Right atrium auricular region (tissue), 2 donors: ENCODE data around the gene KLK5. TPM values are rescaled to one million over a fixed set of nuclear protein-coding genes. Genes with fewer than 3 reads are reported as not detected.

Experiments
- DNase-seq: peaks from one replicate; pipeline ENCODE4 v3.0.0-alpha.2; 2019; ENCODE audit warnings: low spot score
- H3K27ac ChIP-seq, 2 donors: fragments of 200-600 bp; sonication (generic); 1 replicate in 1 of 2; 2 replicates in 1 of 2; pipeline ENCODE4 v1.5.1; 2016 to 2019
- H3K27me3 ChIP-seq, 2 donors: fragments of 200-600 bp; sonication (generic); one replicate each; pipeline versions ENCODE4 v1.5.1 to v1.6.0; 2017 to 2019
- H3K36me3 ChIP-seq: fragments of 200-600 bp; sonication (generic); one replicate; pipeline ENCODE4 v1.5.1; 2016
- H3K4me1 ChIP-seq, 2 donors: fragments of 200-600 bp; sonication (generic); one replicate each; pipeline versions ENCODE4 v1.5.1 to v1.6.0; 2017 to 2019
- H3K4me3 ChIP-seq, 2 donors: fragments of 200-600 bp; sonication (generic); 1 replicate in 1 of 2; 2 replicates in 1 of 2; pipeline ENCODE4 v1.5.1; 2017 to 2019; ENCODE audit warnings: mild to moderate bottlenecking in 1 of 2, moderate library complexity in 1 of 2
- H3K9me3 ChIP-seq, 2 donors: fragments of 200-600 bp; sonication (generic); one replicate each; pipeline ENCODE4 v1.5.1; 2019
- total RNA-seq, 2 donors: library from RNA; depleted of rRNA; stranded (reverse); fragments of >200 nt; gene quantifications; one replicate each; pipeline ENCODE4 v1.1.0, GENCODE V29; 2016
- TF ChIP-seq, protein P1 (sequence below), 2 donors: fragments of 200-600 bp; sonication (generic); IDR thresholded peaks; one replicate each; pipeline ENCODE4 v1.5.1; 2019; ENCODE audit warnings: antibody characterized with exemption in 2 of 2

Gene KLK5, protein sequence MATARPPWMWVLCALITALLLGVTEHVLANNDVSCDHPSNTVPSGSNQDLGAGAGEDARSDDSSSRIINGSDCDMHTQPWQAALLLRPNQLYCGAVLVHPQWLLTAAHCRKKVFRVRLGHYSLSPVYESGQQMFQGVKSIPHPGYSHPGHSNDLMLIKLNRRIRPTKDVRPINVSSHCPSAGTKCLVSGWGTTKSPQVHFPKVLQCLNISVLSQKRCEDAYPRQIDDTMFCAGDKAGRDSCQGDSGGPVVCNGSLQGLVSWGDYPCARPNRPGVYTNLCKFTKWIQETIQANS
- total RNA-seq, result 1 to 10 TPM; 2.6 to 3.1 TPM

DNA sequence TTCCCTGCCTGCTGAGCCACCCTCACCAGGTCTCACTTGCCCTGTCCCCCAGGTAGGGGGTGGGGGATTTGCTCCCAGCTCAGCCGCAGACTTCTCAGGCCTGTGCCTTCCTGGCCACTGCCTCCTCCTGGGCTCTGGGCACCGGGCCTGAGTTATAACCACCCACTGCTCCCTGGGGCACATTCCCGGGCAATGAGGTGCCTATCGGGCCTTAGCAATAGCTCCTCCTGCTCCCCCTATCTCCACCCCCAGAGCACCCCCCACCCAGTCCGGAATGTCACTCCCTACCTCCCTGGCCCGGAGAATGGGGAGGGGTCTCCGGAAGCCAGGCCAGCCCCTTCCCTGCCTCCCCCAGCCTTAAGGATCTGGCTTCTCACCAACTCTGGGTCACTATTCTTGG lies at the start of gene KLK5:
TSS of gene KLK5 (minus strand) at position 129 of the 400 bp plus-strand sequence. CDS start 381 bp downstream, outside the sequence.
- DNase-seq, result no peak
- Histone ChIP-seq H3K9me3 (no peaks in the 10 kb centered on the region), H3K4me3 (no peak within 1 kb of the TSS), H3K27me3 (no peaks in the 10 kb centered on the region), H3K27ac (no peak within 1 kb of the TSS), H3K36me3 (no peaks in the 10 kb centered on the region), H3K4me1 (no peaks in the 10 kb centered on the region)
- TF ChIP-seq, protein P1, sequence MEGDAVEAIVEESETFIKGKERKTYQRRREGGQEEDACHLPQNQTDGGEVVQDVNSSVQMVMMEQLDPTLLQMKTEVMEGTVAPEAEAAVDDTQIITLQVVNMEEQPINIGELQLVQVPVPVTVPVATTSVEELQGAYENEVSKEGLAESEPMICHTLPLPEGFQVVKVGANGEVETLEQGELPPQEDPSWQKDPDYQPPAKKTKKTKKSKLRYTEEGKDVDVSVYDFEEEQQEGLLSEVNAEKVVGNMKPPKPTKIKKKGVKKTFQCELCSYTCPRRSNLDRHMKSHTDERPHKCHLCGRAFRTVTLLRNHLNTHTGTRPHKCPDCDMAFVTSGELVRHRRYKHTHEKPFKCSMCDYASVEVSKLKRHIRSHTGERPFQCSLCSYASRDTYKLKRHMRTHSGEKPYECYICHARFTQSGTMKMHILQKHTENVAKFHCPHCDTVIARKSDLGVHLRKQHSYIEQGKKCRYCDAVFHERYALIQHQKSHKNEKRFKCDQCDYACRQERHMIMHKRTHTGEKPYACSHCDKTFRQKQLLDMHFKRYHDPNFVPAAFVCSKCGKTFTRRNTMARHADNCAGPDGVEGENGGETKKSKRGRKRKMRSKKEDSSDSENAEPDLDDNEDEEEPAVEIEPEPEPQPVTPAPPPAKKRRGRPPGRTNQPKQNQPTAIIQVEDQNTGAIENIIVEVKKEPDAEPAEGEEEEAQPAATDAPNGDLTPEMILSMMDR (IDR thresholded peaks at IDR 0.05), result no peak

DNA sequence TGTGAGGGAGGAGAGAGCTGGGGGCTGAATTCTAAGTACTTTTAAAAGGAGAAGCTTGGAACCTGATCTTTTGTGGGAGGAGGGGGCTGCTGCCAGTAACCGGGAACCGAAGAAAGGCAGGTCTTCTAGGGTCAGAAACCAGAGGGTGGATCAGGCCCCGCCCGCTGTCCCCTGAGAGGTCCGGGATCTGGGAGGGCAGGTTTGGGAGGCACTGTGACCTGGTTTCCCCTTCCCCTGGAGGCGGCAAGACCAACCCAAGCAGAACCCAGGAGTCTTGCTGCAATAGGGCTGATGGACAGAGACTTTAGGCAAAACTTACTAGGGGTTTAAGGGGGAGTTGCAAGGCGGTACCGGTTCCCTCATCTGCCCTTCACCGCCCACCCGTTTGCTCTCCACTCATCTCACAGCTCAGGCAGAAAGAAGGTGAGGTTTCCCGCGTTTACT lies 49.3 kb upstream of the KLK5 start:
- H3K4me1 ChIP-seq, result no peaks in the 10 kb centered on the region
- TF ChIP-seq, protein P1 (IDR thresholded peaks at IDR 0.05), result no peak
- peaks cover 0 to 11% of the 10 kb centered on the region in 2 donors for H3K27me3 ChIP-seq
- H3K27ac ChIP-seq, result no peak overlapping the region
- no peaks in the 10 kb centered on the region for H3K9me3 ChIP-seq
- DNase-seq, result no peak
- H3K4me3 ChIP-seq, result no peak overlapping the region
- no peaks in the 10 kb centered on the region for H3K36me3 ChIP-seq

DNA sequence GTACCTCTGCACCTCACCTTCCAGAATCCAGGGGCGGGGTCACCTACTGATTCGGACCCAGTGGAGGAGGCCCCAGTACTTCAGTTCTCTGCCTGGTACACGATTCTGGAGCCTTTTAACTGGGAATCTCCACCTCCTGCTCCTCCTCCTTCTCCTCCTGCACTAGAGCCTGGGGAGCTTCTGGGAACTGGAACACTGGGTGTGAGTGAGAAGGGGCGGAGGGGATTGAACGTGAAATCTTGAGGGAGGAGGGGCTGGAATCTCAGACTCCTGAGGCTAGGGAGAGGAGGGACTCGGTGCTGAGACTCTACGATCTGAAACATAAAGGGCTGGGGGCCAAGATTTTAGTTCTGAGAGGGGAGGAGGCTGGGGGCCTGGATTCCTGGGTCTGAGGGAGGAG lies 48.7 kb upstream of the KLK5 start, which contains the start of gene KLK8:
TSS of gene KLK8 (minus strand) at position 90 of the 400 bp plus-strand sequence. CDS start 437 bp downstream, outside the sequence.
- H3K27me3 ChIP-seq, result peaks cover 0 to 11% of the 10 kb centered on the region in 2 donors
- H3K36me3 ChIP-seq, result no peaks in the 10 kb centered on the region
- TF ChIP-seq, protein P1 (IDR thresholded peaks at IDR 0.05), result no peak
- no peak within 1 kb of the TSS for H3K27ac ChIP-seq
- no peaks in the 10 kb centered on the region for H3K4me1 ChIP-seq
- no peak within 1 kb of the TSS for H3K4me3 ChIP-seq
- no peaks in the 10 kb centered on the region for H3K9me3 ChIP-seq
- no peak for DNase-seq

DNA sequence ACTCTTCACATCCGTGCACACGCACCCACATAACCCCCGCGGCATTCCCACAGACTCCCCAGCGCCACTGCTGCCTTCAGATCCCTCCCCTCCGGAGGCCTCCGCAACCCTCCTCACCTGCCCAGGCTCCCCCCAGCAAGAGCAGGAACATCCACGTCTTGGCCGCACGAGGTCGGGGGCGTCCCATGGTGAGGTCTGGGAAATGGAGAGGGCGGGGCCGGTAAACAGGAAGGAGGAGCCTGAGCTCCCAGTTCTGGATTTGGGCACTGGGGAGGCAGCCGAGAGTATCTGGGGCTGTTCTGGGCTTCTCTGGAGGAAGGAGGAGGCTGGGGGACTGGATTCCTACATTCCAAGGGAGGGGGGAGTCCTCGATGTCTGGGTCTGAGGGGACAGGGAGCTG lies 48.1 kb upstream of the KLK5 start:
- H3K27me3 ChIP-seq, result peaks cover 0 to 11% of the 10 kb centered on the region in 2 donors
- DNase-seq, result no peak
- no peaks in the 10 kb centered on the region for H3K36me3 ChIP-seq
- H3K9me3 ChIP-seq, result no peaks in the 10 kb centered on the region
- no peak overlapping the region for H3K4me3 ChIP-seq
- TF ChIP-seq, protein P1 (IDR thresholded peaks at IDR 0.05), result no peak
- H3K27ac ChIP-seq, result no peak overlapping the region
- no peaks in the 10 kb centered on the region for H3K4me1 ChIP-seq

DNA sequence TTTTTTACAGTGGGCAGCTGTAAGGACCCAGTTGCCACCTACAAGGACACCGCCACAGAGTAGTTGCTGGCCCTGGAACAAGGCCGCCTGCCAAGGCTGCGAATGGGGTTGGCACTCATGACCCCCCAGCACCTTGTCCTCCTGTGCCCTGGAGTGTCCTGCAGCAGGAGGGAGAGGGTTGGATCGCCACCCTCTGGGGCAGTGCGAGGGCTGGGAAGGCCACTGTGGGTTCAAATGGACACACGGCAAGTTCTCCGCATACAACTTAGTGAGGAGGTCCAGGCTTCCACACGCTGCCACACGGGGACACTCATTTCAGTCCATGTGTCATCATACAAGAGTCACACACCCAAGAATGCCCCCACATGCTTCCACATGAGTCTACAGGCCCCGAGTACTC lies 47.6 kb upstream of the KLK5 start:
- no peaks in the 10 kb centered on the region for H3K4me1 ChIP-seq
- TF ChIP-seq, protein P1 (IDR thresholded peaks at IDR 0.05), result no peak
- DNase-seq, result no peak
- no peaks in the 10 kb centered on the region for H3K36me3 ChIP-seq
- no peaks in the 10 kb centered on the region for H3K9me3 ChIP-seq
- no peak overlapping the region for H3K27ac ChIP-seq
- no peak overlapping the region for H3K4me3 ChIP-seq
- peaks cover 0 to 11% of the 10 kb centered on the region in 2 donors for H3K27me3 ChIP-seq
